Trophoblast cell (in vitro differentiated cells and primary cell): ENCODE measurements around the gene SLC6A19.

Source experiments
- DNase-seq, 2 donors: peaks; one replicate each; pipeline ENCODE4 v3.0.0-alpha.2; 2016
- H2AFZ ChIP-seq: 2 replicates; pipeline ENCODE4 v1.6.1; 2013; ENCODE audit warnings: low read length, moderate library complexity, mild to moderate bottlenecking; ENCODE audit not compliant: insufficient read depth, poor library complexity
- H2AK5ac ChIP-seq: 2 replicates; pipeline ENCODE4 v1.6.1; 2013; ENCODE audit warnings: mild to moderate bottlenecking, low read length
- H2BK120ac ChIP-seq: 2 replicates; pipeline ENCODE4 v1.6.1; 2013; ENCODE audit warnings: low read length, mild to moderate bottlenecking, moderate library complexity; ENCODE audit not compliant: insufficient read depth, poor library complexity
- H2BK12ac ChIP-seq: 2 replicates; pipeline ENCODE4 v1.6.1; 2013; ENCODE audit warnings: mild to moderate bottlenecking, low read length, moderate library complexity
- H2BK5ac ChIP-seq: 2 replicates; pipeline ENCODE4 v1.6.1; 2013; ENCODE audit warnings: low read length, low read depth, moderate library complexity, mild to moderate bottlenecking; ENCODE audit not compliant: poor library complexity
- H3K14ac ChIP-seq: 2 replicates; pipeline ENCODE4 v1.6.1; 2013; ENCODE audit warnings: mild to moderate bottlenecking, low read length
- H3K18ac ChIP-seq: 2 replicates; pipeline ENCODE4 v1.6.1; 2013; ENCODE audit warnings: mild to moderate bottlenecking, low read length
- H3K23ac ChIP-seq: 2 replicates; pipeline ENCODE4 v1.6.1; 2013; ENCODE audit warnings: low read length
- H3K27ac ChIP-seq: 2 replicates; pipeline ENCODE4 v1.5.1; 2013; ENCODE audit warnings: low read depth, mild to moderate bottlenecking, inconsistent platforms, low read length, moderate library complexity
- H3K27me3 ChIP-seq: 2 replicates; pipeline ENCODE4 v1.6.1; 2013; ENCODE audit warnings: inconsistent platforms, mild to moderate bottlenecking, low read length, moderate library complexity; ENCODE audit not compliant: insufficient read depth
- H3K36me3 ChIP-seq, 2 experiments: 1 replicate in 1 of 2; 2 replicates in 1 of 2; pipeline ENCODE4 v1.6.1; 2013; ENCODE audit warnings: low read length in 2 of 2, mild to moderate bottlenecking in 2 of 2, moderate library complexity in 1 of 2; ENCODE audit not compliant: insufficient read depth in 2 of 2, control insufficient read depth in 1 of 2
- H3K4ac ChIP-seq: 2 replicates; pipeline ENCODE4 v1.6.1; 2013; ENCODE audit warnings: low read depth, mild to moderate bottlenecking, low read length, moderate library complexity
- H3K4me1 ChIP-seq, 2 experiments: 1 replicate in 1 of 2; 2 replicates in 1 of 2; pipeline ENCODE4 v1.6.1; 2013; ENCODE audit warnings: low read length in 2 of 2, mild to moderate bottlenecking in 2 of 2, moderate library complexity in 1 of 2; ENCODE audit not compliant: insufficient read depth in 2 of 2, control insufficient read depth in 1 of 2
- H3K4me2 ChIP-seq: 2 replicates; pipeline ENCODE4 v1.6.1; 2013; ENCODE audit warnings: inconsistent platforms, mild to moderate bottlenecking, low read length, moderate library complexity
- H3K4me3 ChIP-seq: 2 replicates; pipeline ENCODE4 v1.5.1; 2013; ENCODE audit warnings: mild to moderate bottlenecking, low read depth, low read length, inconsistent platforms
- H3K79me1 ChIP-seq: one replicate; pipeline ENCODE4 v1.6.1; 2013; ENCODE audit warnings: low read length
- H3K79me2 ChIP-seq: 2 replicates; pipeline ENCODE4 v1.6.1; 2013; ENCODE audit warnings: low read length, mild to moderate bottlenecking; ENCODE audit not compliant: control insufficient read depth, insufficient read depth, poor library complexity
- H3K9ac ChIP-seq: 2 replicates; pipeline ENCODE4 v1.6.1; 2013; ENCODE audit warnings: mild to moderate bottlenecking, low read length
- H3K9me3 ChIP-seq: 2 replicates; pipeline ENCODE4 v1.6.1; 2013; ENCODE audit warnings: low read depth, mild to moderate bottlenecking, control low read depth, inconsistent platforms, low read length; ENCODE audit not compliant: insufficient read depth
- H4K12ac ChIP-seq: 2 replicates; pipeline ENCODE4 v1.6.1; 2013; ENCODE audit warnings: low read depth, mild to moderate bottlenecking, low read length, moderate library complexity
- H4K8ac ChIP-seq: 2 replicates; pipeline ENCODE4 v1.6.1; 2013; ENCODE audit warnings: low read depth, mild to moderate bottlenecking, low read length, moderate library complexity
- H4K91ac ChIP-seq: one replicate; pipeline ENCODE4 v1.6.1; 2013; ENCODE audit warnings: low read depth, mild to moderate bottlenecking, low read length, moderate library complexity
- WGBS: extraction: QIAGEN DNeasy Blood & Tissue Kit; methylation state at CpG from one replicate; pipeline ENCODE4 v1.1.7; 2013; ENCODE audit warnings: missing lambda C conversion rate; ENCODE audit not compliant: insufficient read length, insufficient coverage; ENCODE audit errors: extremely low coverage; 5-methylcytosine and 5-hydroxymethylcytosine counted together

The SLC6A19 gene

GRCh38 chr5:1214936-1215220 lies 13.5 kb downstream of the SLC6A19 start:
- Histone ChIP-seq H3K27ac (no peak overlapping the region), H3K9ac (no peak overlapping the region), H2AK5ac (no peak overlapping the region), H3K9me3 (peaks cover 19% of the 10 kb centered on the region), H2BK5ac (no peak overlapping the region), H2BK12ac (no peak overlapping the region), H2AFZ (no peak overlapping the region), H3K79me2 (no peaks in the 10 kb centered on the region), H3K18ac (no peak overlapping the region), H3K4me3 (no peak overlapping the region), H4K8ac (no peak overlapping the region), H4K91ac (no peak overlapping the region), H3K27me3 (no peaks in the 10 kb centered on the region), H3K23ac (no peak overlapping the region), H3K14ac (no peak overlapping the region), H3K4ac (no peak overlapping the region), H3K79me1 (no peaks in the 10 kb centered on the region), H4K12ac (no peak overlapping the region), H3K4me2 (no peak overlapping the region), H3K36me3 (no peaks in the 10 kb centered on the region), H3K4me1 (no peaks in the 10 kb centered on the region), H2BK120ac (no peak overlapping the region)
- DNase-seq = no peak
- WGBS = no CpG with 5 or more reads among the region's 2 CpGs

- Histone ChIP-seq H3K9me3 (peaks cover 19% of the 10 kb centered on the region), H3K9ac (no peak overlapping the region), H4K12ac (no peak overlapping the region), H3K23ac (no peak overlapping the region), H2AK5ac (no peak overlapping the region), H3K79me2 (no peaks in the 10 kb centered on the region), H4K8ac (no peak overlapping the region), H2BK12ac (no peak overlapping the region), H3K18ac (no peak overlapping the region), H3K36me3 (no peaks in the 10 kb centered on the region), H2AFZ (no peak overlapping the region), H3K4me2 (no peak overlapping the region), H3K4me3 (peak overlapping the region; percentile 26), H3K4me1 (no peaks in the 10 kb centered on the region), H3K27ac (no peak overlapping the region), H2BK5ac (no peak overlapping the region), H3K27me3 (no peaks in the 10 kb centered on the region), H3K79me1 (no peaks in the 10 kb centered on the region), H3K4ac (no peak overlapping the region), H2BK120ac (no peak overlapping the region), H4K91ac (no peak overlapping the region), H3K14ac (no peak overlapping the region)
- no CpG with 5 or more reads among the region's 23 CpGs for WGBS
- no peak for DNase-seq
Measured at GRCh38 chr5:1215320-1216096, 14.1 kb downstream of the SLC6A19 start.

- Histone ChIP-seq H4K12ac (no peak overlapping the region), H3K23ac (no peak overlapping the region), H3K4ac (no peak overlapping the region), H2AK5ac (no peak overlapping the region), H3K27ac (no peak overlapping the region), H2BK12ac (no peak overlapping the region), H3K79me1 (no peaks in the 10 kb centered on the region), H3K9me3 (peaks cover 19% of the 10 kb centered on the region), H2AFZ (no peak overlapping the region), H4K8ac (no peak overlapping the region), H3K27me3 (no peaks in the 10 kb centered on the region), H3K4me3 (peak overlapping the region; percentile 21), H3K4me2 (no peak overlapping the region), H3K14ac (no peak overlapping the region), H3K9ac (no peak overlapping the region), H3K36me3 (no peaks in the 10 kb centered on the region), H3K4me1 (no peaks in the 10 kb centered on the region), H2BK120ac (no peak overlapping the region), H3K18ac (no peak overlapping the region), H2BK5ac (no peak overlapping the region), H4K91ac (no peak overlapping the region), H3K79me2 (no peaks in the 10 kb centered on the region)
- DNase-seq = no peak
- WGBS = no CpG with 5 or more reads among the region's 38 CpGs
Measured at GRCh38 chr5:1216211-1216917, 15.0 kb downstream of the SLC6A19 start.

- no peak for DNase-seq
- H2BK12ac ChIP-seq = no peak overlapping the region
- no peak overlapping the region for H3K18ac ChIP-seq
- no peaks in the 10 kb centered on the region for H3K4me1 ChIP-seq
- H3K9ac ChIP-seq = no peak overlapping the region
- no CpG with 5 or more reads among the region's 18 CpGs for WGBS
- H2AFZ ChIP-seq = no peak overlapping the region
- H2AK5ac ChIP-seq = no peak overlapping the region
- no peak overlapping the region for H4K12ac ChIP-seq
- H3K27ac ChIP-seq = no peak overlapping the region
- H3K4ac ChIP-seq = no peak overlapping the region
- H3K14ac ChIP-seq = no peak overlapping the region
- no peak overlapping the region for H4K91ac ChIP-seq
- no peak overlapping the region for H2BK5ac ChIP-seq
- H3K9me3 ChIP-seq = peaks cover 19% of the 10 kb centered on the region
- no peak overlapping the region for H4K8ac ChIP-seq
- H3K4me2 ChIP-seq = no peak overlapping the region
- H3K79me1 ChIP-seq = no peaks in the 10 kb centered on the region
- peak overlapping the region; percentile 21 for H3K4me3 ChIP-seq
- H3K23ac ChIP-seq = no peak overlapping the region
- H3K79me2 ChIP-seq = no peaks in the 10 kb centered on the region
- no peaks in the 10 kb centered on the region for H3K36me3 ChIP-seq
- no peak overlapping the region for H2BK120ac ChIP-seq
- H3K27me3 ChIP-seq = no peaks in the 10 kb centered on the region
Measured at GRCh38 chr5:1216918-1217295, 15.5 kb downstream of the SLC6A19 start.
